ENCODE measurements around the gene UBE2I.

UBE2I gene

DNA sequence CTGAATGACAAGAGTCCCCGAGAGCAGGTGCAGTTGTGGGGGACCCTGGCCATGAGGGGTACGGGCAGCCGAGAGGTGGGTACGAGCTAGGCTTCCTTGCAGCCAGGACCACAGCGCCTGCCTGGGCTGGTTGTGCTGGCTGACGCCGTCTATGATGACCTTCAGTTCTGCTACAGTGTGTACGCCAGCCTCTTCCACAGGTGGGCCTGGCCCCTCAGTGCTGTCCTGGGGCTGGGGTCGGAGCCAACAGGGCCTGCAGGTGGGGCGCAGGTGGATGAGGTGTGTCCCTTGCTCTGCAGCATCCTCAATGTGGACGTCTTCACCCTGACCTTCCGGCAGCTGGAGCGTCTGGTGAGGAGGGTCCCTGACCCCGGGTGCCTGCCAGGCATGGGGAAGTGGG is 35.1 kb downstream of the UBE2I start:
- no peak for DNase-seq

DNA sequence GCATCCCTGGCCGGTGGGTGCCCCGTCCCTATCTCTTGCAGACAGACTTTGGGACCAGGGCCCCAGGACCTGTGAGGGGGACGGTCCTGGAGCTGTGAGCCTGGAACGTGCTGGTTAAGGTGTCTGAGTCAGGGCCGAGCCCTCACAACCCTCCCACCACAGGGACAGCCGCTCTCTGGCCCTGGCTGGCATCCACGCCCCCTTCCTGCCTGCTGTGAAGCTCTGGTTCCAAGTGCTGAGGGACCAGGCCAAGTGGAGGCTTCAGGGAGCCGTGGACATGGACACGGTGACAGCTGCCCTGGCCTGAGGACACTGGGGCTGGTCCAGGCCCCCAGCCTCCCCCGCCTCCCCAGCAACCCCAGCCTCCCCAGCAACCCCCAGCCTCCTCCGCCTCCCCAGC is 35.7 kb downstream of the UBE2I start:
- DNase-seq, result no peak

DNA sequence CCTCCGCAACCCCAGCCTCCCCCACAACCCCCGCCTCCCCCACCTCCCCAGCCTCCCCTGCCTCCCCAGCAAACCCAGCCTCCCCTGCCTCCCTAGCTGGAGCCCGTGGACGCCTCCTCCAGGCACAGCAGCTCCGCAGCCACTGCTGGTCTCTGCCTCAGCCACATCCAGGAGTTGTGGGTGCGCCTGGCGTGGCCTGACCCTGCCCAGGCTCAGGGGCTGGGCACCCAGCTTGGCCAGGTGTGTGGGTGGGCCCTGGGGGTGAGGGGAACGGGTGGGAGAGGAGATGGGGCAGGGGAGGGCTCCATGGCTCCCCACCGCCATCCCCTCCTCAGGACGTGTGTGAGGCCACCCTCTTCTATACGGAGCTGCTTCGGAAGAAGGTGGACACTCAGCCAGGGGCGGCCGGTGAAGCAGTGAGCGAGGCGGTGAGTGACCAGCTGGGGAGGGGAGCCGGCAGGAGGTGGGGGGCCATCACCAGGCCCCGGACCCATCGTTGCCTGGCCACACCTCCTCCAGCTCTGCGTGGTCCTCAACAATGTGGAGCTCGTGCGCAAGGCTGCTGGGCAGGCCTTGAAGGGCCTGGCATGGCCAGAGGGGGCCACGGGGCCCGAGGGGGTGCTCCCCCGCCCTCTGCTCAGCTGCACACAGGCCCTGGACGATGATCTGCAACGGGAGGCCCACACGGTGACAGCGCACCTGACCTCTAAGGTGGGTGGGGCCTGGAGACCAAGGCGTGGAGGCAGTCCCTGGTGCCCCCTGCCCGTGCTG is 36.4 kb downstream of the UBE2I start:
- no peak for DNase-seq

DNA sequence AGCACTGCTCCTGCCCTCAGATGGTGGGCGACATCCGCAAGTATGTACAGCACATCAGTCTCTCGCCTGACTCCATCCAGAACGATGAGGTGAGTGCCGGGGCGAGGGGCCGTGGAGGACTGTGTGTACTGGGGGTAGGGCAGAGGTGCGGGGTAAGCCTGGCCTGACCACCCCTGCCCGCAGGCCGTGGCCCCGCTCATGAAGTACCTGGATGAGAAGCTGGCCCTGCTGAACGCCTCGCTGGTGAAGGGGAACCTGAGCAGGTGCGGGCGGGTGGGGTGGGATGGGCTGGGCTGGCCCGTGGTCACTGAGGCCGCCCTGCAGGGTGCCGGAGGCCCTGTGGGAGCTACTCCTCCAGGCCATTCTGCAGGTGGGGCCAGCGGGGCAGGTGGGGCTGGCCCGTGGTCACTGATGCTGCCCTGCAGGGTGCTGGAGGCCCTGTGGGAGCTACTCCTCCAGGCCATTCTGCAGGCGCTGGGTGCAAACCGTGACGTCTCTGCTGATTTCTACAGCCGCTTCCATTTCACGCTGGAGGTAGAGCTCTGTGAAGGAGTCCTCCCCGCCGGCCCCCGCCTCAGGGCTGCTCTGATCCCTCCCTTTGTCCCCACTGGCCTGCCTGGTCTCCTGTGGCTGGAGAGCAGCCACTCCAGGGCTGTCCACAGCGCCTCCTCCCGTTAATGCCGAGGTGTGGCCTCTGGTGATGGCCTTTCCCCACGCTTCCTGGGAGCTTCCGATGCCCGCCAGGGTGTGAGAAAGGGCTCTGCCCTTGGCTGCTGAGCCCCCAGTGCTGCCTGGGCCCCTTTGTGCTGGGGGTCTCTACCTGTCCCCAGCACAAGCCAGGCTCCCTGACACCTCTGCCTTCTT is 37.2 kb downstream of the UBE2I start:
- no peak for DNase-seq

DNA sequence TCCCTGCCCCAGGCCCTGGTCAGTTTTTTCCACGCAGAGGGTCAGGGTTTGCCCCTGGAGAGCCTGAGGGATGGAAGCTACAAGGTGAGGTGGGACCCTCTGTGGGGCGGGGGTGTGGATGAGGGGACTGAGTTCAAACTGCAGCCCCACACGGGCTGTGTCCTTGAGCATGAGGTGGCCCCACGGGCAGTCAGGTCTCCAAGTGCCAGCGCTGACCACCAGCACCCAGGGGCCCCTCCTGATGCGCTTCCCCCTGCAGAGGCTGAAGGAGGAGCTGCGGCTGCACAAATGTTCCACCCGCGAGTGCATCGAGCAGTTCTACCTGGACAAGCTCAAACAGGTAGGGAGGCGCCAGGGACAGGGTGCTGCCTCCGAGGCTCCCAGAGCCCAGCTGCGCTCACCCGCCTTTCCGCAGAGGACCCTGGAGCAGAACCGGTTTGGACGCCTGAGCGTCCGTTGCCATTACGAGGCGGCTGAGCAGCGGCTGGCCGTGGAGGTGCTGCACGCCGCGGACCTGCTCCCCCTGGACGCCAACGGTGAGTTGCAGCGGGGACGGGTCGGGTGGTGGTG is 37.9 kb downstream of the UBE2I start:
- DNase-seq, result no peak

DNA sequence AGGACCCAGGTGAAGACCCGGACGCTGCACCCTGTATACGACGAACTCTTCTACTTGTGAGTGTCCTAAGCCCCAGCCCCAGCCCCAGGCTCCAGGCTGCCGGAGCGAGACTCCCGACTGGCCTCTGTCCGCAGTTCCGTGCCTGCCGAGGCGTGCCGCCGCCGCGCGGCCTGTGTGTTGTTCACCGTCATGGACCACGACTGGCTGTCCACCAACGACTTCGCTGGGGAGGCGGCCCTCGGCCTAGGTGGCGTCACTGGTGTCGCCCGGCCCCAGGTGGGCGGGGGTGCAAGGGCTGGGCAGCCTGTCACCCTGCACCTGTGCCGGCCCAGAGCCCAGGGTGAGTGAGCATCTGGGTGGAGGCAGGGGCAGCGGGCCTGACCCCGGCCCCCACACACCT is 38.5 kb downstream of the UBE2I start:
- no peak for DNase-seq

DNA sequence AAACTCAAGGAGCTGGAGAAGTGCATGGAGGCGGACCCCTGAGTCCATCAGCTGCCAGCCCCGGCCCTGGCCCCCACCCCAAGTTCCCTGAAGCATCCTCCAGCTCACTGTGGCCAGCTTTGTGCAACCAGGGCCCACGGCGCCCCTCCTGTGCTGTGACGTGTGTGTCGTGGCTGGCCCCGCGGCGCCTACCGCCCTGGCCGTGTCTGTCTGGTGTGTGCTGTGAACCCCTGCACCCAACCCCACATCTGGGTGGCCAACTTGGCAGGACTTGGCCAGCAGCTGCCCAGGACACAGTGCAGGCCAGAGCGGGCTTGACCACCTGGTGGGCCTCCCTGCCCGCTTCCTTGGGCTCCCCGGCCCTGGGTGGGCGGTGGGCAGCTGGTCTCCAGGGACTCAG is 39.0 kb downstream of the UBE2I start:
- DNase-seq, result no peak

DNA sequence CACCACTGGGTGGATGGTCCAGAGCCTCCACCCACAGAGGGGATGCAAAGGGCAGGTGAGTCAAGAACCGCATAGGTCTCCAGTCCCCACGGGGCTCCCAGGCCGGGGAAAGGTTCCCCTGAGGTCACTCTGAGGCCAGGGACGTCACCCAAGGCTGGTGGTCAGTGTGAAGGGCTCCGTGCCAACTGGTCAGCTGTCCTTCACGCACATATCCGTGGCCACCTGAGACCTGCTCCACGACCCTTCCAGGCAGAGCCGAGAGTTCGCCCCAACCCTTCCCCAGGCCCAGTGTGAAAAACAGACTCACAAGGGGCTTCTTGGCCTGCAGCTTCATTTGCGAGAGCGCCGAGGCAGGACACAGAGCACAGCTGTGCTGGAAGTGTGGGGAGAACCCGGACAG is 39.5 kb downstream of the UBE2I start:
- DNase-seq, result no peak

DNA sequence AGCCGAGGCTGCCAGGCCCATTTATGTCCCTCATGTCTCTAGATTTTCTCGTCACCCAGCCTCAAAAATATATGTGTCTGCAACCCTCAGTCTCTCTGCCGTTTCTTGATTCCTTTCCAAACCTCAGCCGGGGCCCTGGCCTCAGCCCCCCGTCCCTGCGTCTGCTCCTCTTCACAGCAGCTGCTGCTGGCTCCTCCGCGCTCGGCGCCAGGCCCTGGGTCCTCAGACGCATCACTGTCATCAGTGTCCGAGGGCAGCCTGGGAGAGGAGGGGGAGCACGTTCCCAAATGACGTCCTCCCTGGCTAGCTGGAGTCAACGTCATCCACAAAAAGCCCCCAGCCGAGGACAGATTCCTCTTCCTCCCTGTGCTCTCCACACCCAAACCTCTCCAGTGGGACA is 39.9 kb downstream of the UBE2I start:
- no peak for DNase-seq

DNA sequence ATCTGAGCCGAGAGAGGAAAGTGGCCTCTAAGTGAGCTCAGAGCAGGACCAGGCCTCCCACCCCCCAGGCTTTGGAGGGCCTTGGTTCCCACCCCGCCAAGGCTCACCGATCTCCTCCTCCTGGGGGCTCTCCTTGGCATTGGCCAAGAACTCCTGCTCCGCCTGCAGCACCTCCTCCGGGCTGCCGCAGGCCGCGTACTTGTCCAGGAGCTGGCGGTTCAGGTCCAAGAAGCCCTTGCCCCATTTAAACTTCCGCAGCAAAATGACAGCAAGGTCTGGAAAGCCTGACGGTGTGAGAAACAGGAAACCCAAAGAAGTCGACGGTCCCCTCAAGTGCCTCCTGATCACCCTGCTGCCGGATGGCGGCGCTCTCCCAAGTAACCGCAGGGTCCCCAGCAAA is 40.5 kb downstream of the UBE2I start:
- DNase-seq, result no peak

DNA sequence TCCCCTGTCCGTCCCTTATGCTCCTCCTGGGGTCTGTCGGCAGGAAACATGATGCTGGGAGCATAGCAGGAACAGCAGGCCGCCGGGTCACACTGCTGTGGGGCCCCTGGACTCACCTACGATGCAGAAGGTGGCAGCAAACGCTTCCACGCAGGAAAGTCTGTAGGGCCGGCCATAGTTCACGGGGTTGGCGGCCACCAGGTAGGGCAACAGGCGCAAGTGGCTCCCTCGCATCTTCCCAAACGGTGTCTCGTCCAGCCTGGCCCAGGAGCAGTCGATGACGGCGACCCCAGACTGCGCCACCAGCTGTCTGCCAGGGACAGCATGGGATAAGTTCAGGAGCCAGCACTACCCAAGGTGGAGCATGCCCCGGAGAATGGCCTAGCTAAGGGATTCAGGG is 41.3 kb downstream of the UBE2I start:
- DNase-seq, result no peak

DNA sequence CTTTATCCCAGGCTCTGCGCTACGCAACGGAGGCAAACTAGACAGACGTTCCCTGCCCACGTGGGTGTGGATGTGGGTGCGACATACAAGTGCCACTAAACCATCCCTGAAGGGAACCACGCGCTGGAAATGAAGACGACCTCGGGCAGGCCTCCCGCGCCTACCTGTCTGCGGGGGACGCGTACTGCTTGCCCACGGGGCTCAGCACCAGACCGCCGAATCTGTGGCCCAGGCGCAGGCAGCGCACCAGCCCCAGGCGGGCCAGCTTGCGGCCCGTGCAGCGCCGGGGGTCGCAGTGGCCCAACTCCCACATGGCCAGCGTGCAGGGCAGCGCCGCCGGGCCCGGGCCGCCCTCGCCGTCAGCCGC is 41.8 kb downstream of the UBE2I start:
- no peak for DNase-seq

DNA sequence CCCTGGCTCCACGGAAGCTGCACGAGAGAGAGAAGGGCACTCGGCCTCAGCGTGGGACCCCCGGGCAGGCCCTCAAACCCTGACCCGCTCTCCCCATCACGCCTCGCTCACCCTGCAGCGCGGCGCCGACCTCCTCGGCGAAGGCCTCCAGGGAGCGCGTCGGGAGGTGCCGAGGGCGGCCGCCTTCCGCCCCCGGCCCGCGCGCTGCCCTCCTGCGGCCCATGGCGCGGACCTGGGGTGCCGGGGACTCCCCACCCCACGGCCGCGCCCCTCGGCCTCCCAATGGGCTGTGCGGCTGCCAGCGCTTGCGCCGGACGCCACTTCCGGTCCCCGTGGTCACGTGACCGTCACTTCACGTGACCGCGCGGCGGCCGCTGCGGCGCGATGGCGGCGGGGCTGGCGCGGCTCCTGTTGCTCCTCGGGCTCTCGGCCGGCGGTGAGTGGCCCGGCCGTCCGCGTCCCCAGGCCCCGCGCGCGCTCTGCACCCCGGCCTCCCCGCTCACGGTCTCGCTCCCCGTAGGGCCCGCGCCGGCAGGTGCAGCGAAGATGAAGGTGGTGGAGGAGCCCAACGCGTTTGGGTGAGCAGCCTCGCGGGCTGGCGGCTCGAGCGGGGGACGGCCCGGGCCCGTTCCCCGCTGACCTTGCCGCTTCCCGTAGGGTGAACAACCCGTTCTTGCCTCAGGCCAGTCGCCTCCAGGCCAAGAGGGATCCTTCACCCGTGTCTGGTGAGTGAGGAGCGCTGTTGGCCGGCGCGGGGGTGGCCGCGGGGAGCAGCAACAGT is 42.3 kb downstream of the UBE2I start, which contains the start of the genes GNPTG and TSR3:
Gene GNPTG, plus strand, starts transcription at position 350 of the 781 bp plus-strand sequence. Its CDS starts 35 bp downstream, at position 385.
Gene TSR3, minus strand, starts transcription at position 297 of the 781 bp plus-strand sequence. Its CDS starts 74 bp downstream, at position 223.
- DNase-seq, result peak; percentile 77

DNA sequence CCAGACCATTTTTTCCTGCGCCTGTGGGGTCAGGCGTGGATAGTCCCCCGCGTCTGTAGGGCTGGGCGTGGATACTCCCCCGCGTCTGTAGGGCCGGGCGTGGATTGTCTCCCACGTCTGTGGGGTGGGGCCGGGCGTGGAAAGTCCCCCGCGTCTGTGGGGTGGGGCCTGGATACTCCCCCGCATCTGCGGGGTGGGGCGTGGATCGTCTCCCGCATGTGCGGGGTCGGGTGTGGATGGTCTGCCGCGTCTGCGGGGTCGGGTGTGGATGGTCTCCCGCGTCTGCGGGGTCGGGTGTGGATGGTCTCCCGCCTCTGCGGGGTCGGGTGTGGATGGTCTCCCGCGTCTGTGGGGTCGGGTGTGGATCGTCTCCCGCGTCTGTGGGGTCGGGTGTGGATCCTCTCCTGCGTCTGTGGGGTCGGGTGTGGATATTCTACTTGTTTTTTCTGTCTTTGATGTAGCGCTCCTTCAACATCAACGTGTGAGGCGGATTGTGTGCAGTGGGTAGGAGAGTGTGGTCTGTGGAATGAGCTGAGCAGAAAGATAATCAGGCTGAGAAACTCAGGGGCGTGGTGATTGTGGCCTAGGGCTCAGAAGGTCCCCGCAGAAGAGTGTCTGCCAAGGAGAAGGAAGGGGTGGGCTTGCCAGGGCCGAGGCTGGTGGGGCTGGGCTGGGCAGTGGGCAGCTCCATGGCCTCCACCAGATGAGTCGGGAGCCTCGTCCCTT is 45.5 kb downstream of the UBE2I start:
- no peak for DNase-seq

DNA sequence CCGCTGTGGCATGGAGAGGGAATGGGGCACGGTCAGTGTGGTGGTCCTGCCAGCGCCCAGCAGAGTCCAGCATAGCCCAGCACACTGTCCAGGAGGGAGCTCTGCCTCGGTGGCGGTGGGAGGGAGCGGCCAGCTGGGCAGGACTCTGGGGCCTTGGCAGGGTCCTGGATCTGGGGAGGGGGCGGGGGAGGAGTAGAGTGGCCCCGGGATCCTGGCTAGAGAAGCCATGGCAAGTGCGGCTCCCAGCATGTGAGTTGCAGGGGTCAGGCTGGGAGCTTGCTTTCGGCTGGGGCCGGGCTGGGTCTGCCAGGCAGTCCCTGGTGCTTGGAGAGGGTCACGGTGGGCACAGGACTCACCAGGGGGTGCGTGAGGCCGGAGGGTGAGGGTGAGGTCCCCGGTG is 46.2 kb downstream of the UBE2I start:
- no peak for DNase-seq

DNA sequence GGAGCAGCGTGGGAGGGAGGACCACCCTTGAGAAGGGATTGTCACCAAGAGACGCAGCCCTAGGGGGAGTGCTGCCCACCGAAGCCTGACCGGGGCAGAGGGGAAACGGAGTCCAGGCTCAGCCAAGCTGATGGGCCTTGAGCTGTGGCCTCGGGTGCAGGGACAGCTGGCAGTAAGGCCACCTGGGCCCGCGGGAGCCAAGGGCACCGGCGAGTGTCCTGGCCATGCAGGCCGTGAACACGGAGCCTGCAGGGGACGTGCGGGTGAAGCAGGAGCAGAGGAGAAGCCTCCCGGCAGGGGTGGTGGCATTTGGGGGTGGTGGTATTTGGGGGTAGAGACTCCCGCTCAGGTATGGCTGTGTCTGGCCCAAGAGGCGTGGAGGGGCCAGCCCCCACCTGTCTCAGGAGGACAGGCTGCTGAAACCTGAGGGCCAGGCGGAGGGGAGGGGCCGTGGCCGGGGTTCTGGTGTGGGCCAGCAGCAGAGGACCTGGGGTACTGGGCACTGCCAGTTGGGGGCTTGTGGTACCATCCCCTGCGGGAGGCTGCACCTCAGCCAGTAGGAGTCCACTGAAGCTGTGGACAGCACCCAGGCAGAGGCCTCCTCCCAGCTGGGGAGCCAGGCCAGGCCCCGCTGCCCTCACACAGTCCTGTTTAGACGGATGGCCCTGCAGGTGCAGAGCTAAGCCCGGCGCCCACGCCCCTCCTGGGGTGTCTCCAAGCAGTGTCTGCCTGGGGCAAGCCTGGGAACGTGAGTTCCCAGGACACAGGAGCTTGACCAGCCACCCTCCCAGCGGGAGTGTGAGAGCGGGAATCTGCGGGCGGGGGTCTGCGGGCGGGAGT is 46.8 kb downstream of the UBE2I start:
- DNase-seq, result no peak

DNA sequence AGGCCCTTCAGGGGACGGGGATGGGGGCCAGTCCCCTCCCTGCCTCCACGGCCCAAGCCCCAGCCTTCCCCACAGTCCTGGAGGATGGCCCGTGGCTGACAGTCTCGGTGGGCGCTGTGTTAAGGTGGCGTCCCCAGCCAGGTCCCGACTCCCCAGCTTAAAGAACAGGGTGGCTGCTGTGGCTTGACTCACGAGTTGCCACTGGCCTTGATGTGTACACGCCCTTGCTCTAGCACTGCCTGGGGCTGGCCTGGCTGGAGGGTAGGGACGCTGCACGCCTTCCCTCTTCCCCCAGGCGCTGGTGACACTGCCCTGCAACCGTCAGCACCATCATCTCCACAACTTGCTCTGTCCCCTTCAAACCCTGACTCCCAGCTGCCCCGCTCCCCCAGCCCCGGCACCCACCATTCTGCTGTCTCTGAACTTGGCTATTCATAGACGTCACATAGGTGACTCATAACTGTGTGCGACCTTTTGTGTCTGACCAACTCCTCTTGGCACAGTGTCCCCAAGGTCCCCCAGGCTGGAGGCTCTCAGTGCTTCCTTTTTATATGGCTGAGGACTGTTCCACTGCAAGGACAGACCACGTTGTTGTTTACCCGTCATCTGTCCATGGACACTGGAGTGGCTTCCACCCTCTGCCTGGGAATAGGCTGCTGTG is 48.6 kb downstream of the UBE2I start:
- no peak for DNase-seq

DNA sequence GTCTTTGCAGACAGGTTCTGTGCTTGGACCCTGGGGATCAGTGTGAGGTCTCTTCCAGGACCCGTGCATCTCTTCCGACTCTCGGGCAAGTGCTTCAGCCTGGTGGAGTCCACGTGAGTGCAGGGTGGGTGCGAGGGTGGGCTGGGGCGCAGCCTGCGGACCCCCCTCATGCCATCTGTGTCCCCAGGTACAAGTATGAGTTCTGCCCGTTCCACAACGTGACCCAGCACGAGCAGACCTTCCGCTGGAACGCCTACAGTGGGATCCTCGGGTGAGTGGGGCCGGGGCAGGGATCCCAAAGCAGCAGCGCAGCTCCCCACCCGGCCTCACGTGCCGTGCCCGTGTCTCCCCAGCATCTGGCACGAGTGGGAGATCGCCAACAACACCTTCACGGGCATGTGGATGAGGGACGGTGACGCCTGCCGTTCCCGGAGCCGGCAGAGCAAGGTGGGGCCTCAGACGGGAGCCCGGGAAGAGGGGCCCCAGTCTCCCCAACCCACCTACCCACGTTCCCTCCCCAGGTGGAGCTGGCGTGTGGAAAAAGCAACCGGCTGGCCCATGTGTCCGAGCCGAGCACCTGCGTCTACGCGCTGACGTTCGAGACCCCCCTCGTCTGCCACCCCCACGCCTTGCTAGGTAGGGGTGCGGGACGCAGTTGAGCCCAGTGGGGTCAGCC is 52.4 kb downstream of the UBE2I start:
- no peak for DNase-seq

DNA sequence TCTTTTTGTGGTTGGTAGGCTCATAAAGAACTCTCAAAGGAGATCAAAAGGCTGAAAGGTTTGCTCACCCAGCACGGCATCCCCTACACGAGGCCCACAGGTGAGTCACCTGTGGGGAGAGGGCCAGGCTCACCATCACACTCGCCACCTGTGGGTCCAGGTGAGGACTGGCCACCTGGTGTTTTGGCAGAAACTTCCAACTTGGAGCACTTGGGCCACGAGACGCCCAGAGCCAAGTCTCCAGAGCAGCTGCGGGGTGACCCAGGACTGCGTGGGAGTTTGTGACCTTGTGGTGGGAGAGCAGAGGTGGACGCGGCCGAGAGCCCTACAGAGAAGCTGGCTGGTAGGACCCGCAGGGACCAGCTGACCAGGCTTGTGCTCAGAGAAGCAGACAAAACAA is 53.4 kb downstream of the UBE2I start:
- DNase-seq, result no peak

DNA sequence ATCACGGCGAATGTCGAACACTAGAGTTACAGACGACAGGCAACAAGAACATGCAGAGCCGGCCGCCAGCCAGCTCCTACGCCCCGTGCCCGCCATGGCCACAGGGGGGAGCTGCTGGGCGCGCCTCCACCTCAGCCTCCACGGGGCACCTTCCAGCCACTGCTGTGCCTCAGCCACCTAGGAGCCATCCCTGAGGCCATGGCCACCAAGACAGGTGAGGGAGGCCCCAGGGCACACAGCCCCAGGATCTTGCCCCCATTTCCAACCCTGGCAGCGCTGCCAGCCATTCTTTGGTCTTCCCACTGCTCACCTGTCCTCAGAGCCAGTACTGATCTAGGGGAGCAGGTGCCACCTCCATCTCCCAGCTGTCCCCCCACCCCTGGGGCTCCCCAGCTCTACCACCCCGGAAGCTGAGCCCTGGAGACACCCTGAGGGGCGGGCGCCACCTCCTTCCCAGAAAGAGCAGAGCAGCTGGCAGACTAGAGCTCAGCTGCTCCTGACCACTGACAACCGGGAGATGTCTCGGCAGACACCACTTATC is 54.1 kb downstream of the UBE2I start:
- peak; percentile 18 for DNase-seq

Data from NCI-H1092 treated with DMSO at 0.1 percent for 48 hours (cell line).